K562 (cell line): ENCODE data around the gene USP10. TPM values are rescaled to one million over a fixed set of nuclear protein-coding genes. Genes with fewer than 3 reads are reported as not detected.

Experiments
- ATAC-seq: fragments of 200-7000 bp; cut with Tn5 transposase; 3 replicates; pipeline ENCODE4 v1.9.1; 2020; ENCODE audit warnings: moderate library complexity
- BruUV-seq: library from RNA; stranded (reverse); fragments of 400-500 nt; replicated peaks from 2 replicates; lab custom pipeline; 2021; lab: Mats Ljungman, UMichigan
- CTCF ChIA-PET: fragments of 300-600 bp; formaldehyde crosslinking; extraction: SDS; loops from one replicate; lab custom pipeline; 2021; ENCODE audit warnings: low intra/inter-chr PET ratio; lab: Yijun Ruan, JAX
- POLR2A ChIA-PET: fragments of 300-600, 350-650 bp; sonication (Branson Sonifier 250); formaldehyde crosslinking; extraction: SDS; loops from one replicate; lab custom pipeline; 2021; ENCODE audit warnings: antibody characterized with exemption, inconsistent platforms; lab: Yijun Ruan, JAX
- DNase-seq, 4 experiments: peaks; one replicate each; pipeline versions ENCODE4 v3.0.0 to v3.0.0-alpha.2; 2011 to 2018; ENCODE audit warnings: low spot score in 3 of 4, mixed read lengths in 3 of 4; ENCODE audit errors: extremely low read depth in 1 of 4
- FAIRE-seq: peaks from 2 replicates; lab custom pipeline; 2011; peaks lifted over from hg19 to GRCh38; lab: Jason Lieb, UNC
- H2AFZ ChIP-seq: 2 replicates; pipeline ENCODE4 v1.6.0; 2011; ENCODE audit warnings: low read depth, low read length, control low read depth, inconsistent platforms
- H3K27ac ChIP-seq: fragments of 200-600 bp; 3 replicates; pipeline ENCODE4 v1.8.0; 2011; ENCODE audit warnings: low read depth, mild to moderate bottlenecking, control low read depth, inconsistent platforms, low read length, moderate library complexity, mixed read lengths; ENCODE audit errors: extremely low read depth
- H3K27me3 ChIP-seq, 2 experiments: fragments of 300-600 bp in 1 of 2; 2 replicates in 1 of 2; 3 replicates in 1 of 2; pipeline versions ENCODE4 v1.6.0 to v1.8.0; 2011; ENCODE audit warnings: inconsistent platforms in 2 of 2, low read length in 2 of 2, mild to moderate bottlenecking in 1 of 2, mixed read lengths in 1 of 2, moderate library complexity in 1 of 2; ENCODE audit not compliant: control insufficient read depth in 2 of 2, insufficient read depth in 2 of 2
- H3K36me3 ChIP-seq: fragments of 300-600 bp; 3 replicates; pipeline ENCODE4 v1.8.0; 2011; ENCODE audit warnings: mild to moderate bottlenecking, low read length, inconsistent platforms; ENCODE audit not compliant: control insufficient read depth, insufficient read depth
- H3K4me1 ChIP-seq, 2 experiments: fragments of 200-600 bp in 1 of 2; replicated peaks in 1 of 2; 2 replicates in 1 of 2; 3 replicates in 1 of 2; pipeline versions ENCODE4 v1.5.1 to v1.8.0; 2011; ENCODE audit warnings: inconsistent platforms in 2 of 2, low read length in 2 of 2, mild to moderate bottlenecking in 1 of 2, mixed read lengths in 1 of 2, moderate library complexity in 1 of 2; ENCODE audit not compliant: control insufficient read depth in 2 of 2, insufficient read depth in 2 of 2
- H3K4me2 ChIP-seq: 2 replicates; pipeline ENCODE4 v1.6.1; 2011; ENCODE audit warnings: low read length, control low read depth, inconsistent platforms, mixed read lengths; ENCODE audit not compliant: insufficient read depth
- H3K4me3 ChIP-seq: fragments of 200-600 bp; sonication (generic), shearing (Covaris generic); 2 replicates; pipeline ENCODE4 v1.5.1; 2016; ENCODE audit warnings: control low read depth, inconsistent platforms
- H3K79me2 ChIP-seq: fragments of 200-600 bp; 3 replicates; pipeline ENCODE4 v1.8.0; 2011; ENCODE audit warnings: low read length, inconsistent platforms; ENCODE audit not compliant: control insufficient read depth, insufficient read depth
- H3K9ac ChIP-seq, 2 experiments: 2 replicates each; pipeline versions ENCODE4 v1.6.0 to v1.6.1; 2011; ENCODE audit warnings: low read depth in 2 of 2, low read length in 2 of 2, control low read depth in 1 of 2, inconsistent platforms in 1 of 2, mild to moderate bottlenecking in 1 of 2, mixed read lengths in 1 of 2; ENCODE audit not compliant: insufficient read depth in 1 of 2
- H3K9me1 ChIP-seq: one replicate; pipeline ENCODE4 v1.6.0; 2011; ENCODE audit warnings: inconsistent platforms, mild to moderate bottlenecking, low read length, moderate library complexity; ENCODE audit not compliant: control insufficient read depth, insufficient read depth
- H3K9me3 ChIP-seq: replicated peaks from 2 replicates; pipeline ENCODE4 v1.5.1; 2011; ENCODE audit warnings: low read depth, low read length, inconsistent platforms; ENCODE audit not compliant: control insufficient read depth, insufficient read depth
- H4K20me1 ChIP-seq: replicated peaks from 2 replicates; pipeline ENCODE4 v1.6.1; 2011; ENCODE audit warnings: low read length, inconsistent platforms, mixed read lengths; ENCODE audit not compliant: control insufficient read depth, insufficient read depth
- ARHGAP35 ChIP-seq: fragments of 450-650 bp; IDR thresholded peaks from 2 replicates; pipeline ENCODE4 v1.6.1; 2018; ENCODE audit not compliant: partially characterized antibody
- ARID4B ChIP-seq: sonication (generic); formaldehyde crosslinking; IDR thresholded peaks from 2 replicates; pipeline ENCODE4 v1.8.0; 2022; ENCODE audit warnings: mild to moderate bottlenecking, missing genetic modification reagents
- GATA2 ChIP-seq: sonication (generic); formaldehyde crosslinking; IDR thresholded peaks from 2 replicates; pipeline ENCODE4 v1.4.0; 2020; ENCODE audit warnings: mild to moderate bottlenecking, missing genetic modification reagents
- HOMEZ ChIP-seq: fragments of 250-450 bp; sonication (Bioruptor Pico); IDR thresholded peaks from 2 replicates; pipeline ENCODE4 v1.4.0; 2020; ENCODE audit warnings: mild to moderate bottlenecking, moderate library complexity
- NRF1 ChIP-seq, 2 experiments: fragments of 450-650 bp; IDR thresholded peaks in 1 of 2; conservative IDR thresholded peaks in 1 of 2; 2 replicates each; pipeline ENCODE4 v1.6.1; 2014; ENCODE audit warnings: mild to moderate bottlenecking in 2 of 2
- RCOR1 ChIP-seq, 2 experiments: IDR thresholded peaks; 2 replicates each; pipeline ENCODE4 v1.6.1; 2012; ENCODE audit warnings: low read depth in 2 of 2, low read length in 2 of 2, borderline replicate concordance in 1 of 2, improper control_type of control experiment in 1 of 2
- SIX5 ChIP-seq, 2 experiments: IDR thresholded peaks; 2 replicates each; pipeline ENCODE4 v1.6.1; 2011; ENCODE audit warnings: low read length in 2 of 2, borderline replicate concordance in 1 of 2, low read depth in 1 of 2, mild to moderate bottlenecking in 1 of 2, moderate library complexity in 1 of 2; ENCODE audit not compliant: insufficient read depth in 1 of 2
- ZHX1 ChIP-seq: fragments of 150-350 bp; conservative IDR thresholded peaks from 2 replicates; pipeline ENCODE4 v1.6.1; 2014; ENCODE audit warnings: low read length
- ZKSCAN1 ChIP-seq: fragments of 150-350 bp; IDR thresholded peaks from 2 replicates; pipeline ENCODE4 v1.6.1; 2016; ENCODE audit warnings: low read depth, low read length
- ZNF197 ChIP-seq: fragments of 200-800 bp; sonication (Bioruptor generic); IDR thresholded peaks from 2 replicates; pipeline ENCODE4 v1.6.1; 2016; ENCODE audit warnings: low read depth, missing genetic modification characterization, missing compliant biosample characterization
- WGBS: fragments of 100-300 bp; shearing (Covaris generic); methylation state at CpG from one replicate; pipeline ENCODE4 v1.1.6; 2016; ENCODE audit warnings: low coverage, mixed read lengths; ENCODE audit not compliant: insufficient coverage; ENCODE audit errors: missing lambda C conversion rate; 5-methylcytosine and 5-hydroxymethylcytosine counted together
- in situ Hi-C: fragments of 300-500 bp; cut with MboI; formaldehyde crosslinking; loops from 4 replicates; pipeline ENCODE4 v1.15.0; 2018; ENCODE audit warnings: inconsistent platforms, mixed read lengths
- intact Hi-C: fragments of 100-400 bp; cut with micrococcal nuclease; formaldehyde crosslinking; loops from 2 replicates; pipeline ENCODE4 v1.14.2; 2022
- polyA plus RNA-seq, 8 experiments: library from polyadenylated mRNA; depleted of rRNA in 4 of 8; stranded (reverse) in 5 of 8; unstranded in 3 of 8; fragments of >200 nt; fragmentation: Nextera tagmentation in 2 of 8; fragmentation: Illumina TruSeq in 1 of 8; extraction: Ambion mirVana in 2 of 8; extraction: Trizol in 1 of 8; gene quantifications; 2 replicates each; pipeline versions ENCODE4 v1.2.1 to v1.2.3, GENCODE V29; 2011 to 2014; ENCODE audit warnings: inconsistent platforms in 1 of 8, missing spikeins in 1 of 8
- total RNA-seq, 7 experiments: library from RNA; depleted of rRNA in 6 of 7; stranded (reverse); fragments of >200 nt in 6 of 7; fragmentation: Illumina TruSeq in 2 of 7; extraction: Trizol in 2 of 7; gene quantifications; 2 replicates each; pipeline versions ENCODE4 v1.2.1 to v1.2.3, GENCODE V29; 2011 to 2021; ENCODE audit warnings: low replicate concordance in 1 of 7

The USP10 gene
- total and polyA plus RNA-seq, 9 of the 15 experiments (the other 6 are each of a cell fraction or from before 2014, with no cell fraction given) = 61.7 to 197 (median 116) TPM

- TF ChIP-seq NRF1 (conservative IDR thresholded peaks at IDR 0.05 in 1 of 2, IDR thresholded peaks at IDR 0.05 in 1 of 2) (0 out of 4 replicates have a peak, but pooled peaks of 1 of the 2 experiments have one; percentile 8), HOMEZ (CRISPR knock-in tag) (no peak)
These were observed 107.1 kb downstream of the USP10 start (continued) for GRCh38 chr16:84806890-84807258.

- Histone ChIP-seq H3K9me1 (no peaks in the 10 kb centered on the region), H3K27ac (no peak overlapping the region), H3K4me3 (no peak overlapping the region), H3K9ac (no peak overlapping the region), H3K4me2 (no peak overlapping the region), H3K79me2 (no peaks in the 10 kb centered on the region), H4K20me1 (no peaks in the 10 kb centered on the region), H3K36me3 (no peaks in the 10 kb centered on the region), H3K27me3 (peaks cover 23 to 38% of the 10 kb centered on the region in 2 experiments), H3K9me3 (no peaks in the 10 kb centered on the region), H3K4me1 (peaks cover 7 to 8% of the 10 kb centered on the region in 2 experiments; a peak in 4 of 5 replicates), H2AFZ (no peak overlapping the region)
- ATAC-seq = no peak
- 62% methylated on average over 7 of the region's 7 CpGs for WGBS
- in situ Hi-C loops (no loop called here), intact Hi-C loops (no loop called here)
- DNase-seq = no peak
- TF ChIP-seq ZHX1 (no peak), ARHGAP35 (no peak), ZNF197 (CRISPR knock-in tag) (no peak), ARID4B (CRISPR knock-in tag) (no peak), ZKSCAN1 (no peak), SIX5 (IDR thresholded peaks at IDR 0.05; ENCODE audit: borderline replicate concordance in 1 of 2, insufficient read depth in 1 of 2, low read depth in 1 of 2, low read length in 2 of 2) (no peak), GATA2 (CRISPR knock-in tag) (no peak), RCOR1 (IDR thresholded peaks at IDR 0.05; ENCODE audit: borderline replicate concordance in 1 of 2, low read depth in 2 of 2, low read length in 2 of 2) (no peak)
- FAIRE-seq = no peak
- CTCF ChIA-PET = no interaction called here
- POLR2A ChIA-PET = interaction anchor here (0.6 to 1.1 kb wide), 2 partner anchors 12 to 1267 kb away, joined by 3 to 4 read pairs; partner anchors contain the start of gene CRISPLD2
- no TSS peak for BruUV-seq
These were observed 108.0 kb downstream of the USP10 start for GRCh38 chr16:84807776-84808175.
